Measurements from ENCODE around the gene DMRT3.
"Not testable (repeated sequence)": the region's sequence is repeated elsewhere in the genome, so short reads cannot be mapped to it uniquely, and the experiment has no call there.

The DMRT3 gene

DNA sequence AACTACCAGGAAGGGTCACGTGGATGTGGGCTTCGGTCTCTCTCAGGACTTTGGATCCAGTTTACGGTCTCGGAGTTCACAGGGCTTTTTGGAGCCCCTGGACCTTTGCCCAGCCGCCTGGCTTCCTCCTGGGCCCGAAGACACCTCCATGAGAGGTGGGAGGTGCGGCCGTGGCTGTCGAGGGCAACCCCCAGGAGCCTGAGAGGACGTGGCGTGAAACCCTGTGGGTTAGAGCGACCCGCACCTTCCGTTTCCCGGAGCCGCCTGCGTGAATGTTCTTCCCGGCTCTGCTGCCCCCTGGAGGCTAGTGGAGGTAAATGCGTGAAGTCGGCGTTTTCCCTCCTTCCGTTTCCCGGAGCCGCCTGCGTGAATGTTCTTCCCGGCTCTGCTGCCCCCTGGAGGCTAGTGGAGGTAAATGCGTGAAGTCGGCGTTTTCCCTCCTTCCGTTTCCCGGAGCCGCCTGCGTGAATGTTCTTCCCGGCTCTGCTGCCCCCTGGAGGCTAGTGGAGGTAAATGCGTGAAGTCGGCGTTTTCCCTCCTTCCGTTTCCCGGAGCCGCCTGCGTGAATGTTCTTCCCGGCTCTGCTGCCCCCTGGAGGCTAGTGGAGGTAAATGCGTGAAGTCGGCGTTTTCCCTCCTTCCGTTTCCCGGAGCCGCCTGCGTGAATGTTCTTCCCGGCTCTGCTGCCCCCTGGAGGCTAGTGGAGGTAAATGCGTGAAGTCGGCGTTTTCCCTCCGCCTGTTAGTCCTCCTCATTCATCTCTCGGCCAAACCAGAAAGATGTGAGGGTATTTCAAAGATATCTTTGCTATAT, 22.1 kb downstream of the DMRT3 start:
- in situ Hi-C loops (cut with HindIII; ENCODE audit: low sequenced_read_pairs): not testable (repeated sequence)

- in situ Hi-C loops (cut with HindIII; ENCODE audit: low sequenced_read_pairs): no loop called here
Measured at GRCh38 chr9:1001838-1002237, 25.4 kb downstream of the DMRT3 start.

- in situ Hi-C loops (cut with HindIII; ENCODE audit: low sequenced_read_pairs): no loop called here
Measured at GRCh38 chr9:1002678-1003077, 26.2 kb downstream of the DMRT3 start.

DNA sequence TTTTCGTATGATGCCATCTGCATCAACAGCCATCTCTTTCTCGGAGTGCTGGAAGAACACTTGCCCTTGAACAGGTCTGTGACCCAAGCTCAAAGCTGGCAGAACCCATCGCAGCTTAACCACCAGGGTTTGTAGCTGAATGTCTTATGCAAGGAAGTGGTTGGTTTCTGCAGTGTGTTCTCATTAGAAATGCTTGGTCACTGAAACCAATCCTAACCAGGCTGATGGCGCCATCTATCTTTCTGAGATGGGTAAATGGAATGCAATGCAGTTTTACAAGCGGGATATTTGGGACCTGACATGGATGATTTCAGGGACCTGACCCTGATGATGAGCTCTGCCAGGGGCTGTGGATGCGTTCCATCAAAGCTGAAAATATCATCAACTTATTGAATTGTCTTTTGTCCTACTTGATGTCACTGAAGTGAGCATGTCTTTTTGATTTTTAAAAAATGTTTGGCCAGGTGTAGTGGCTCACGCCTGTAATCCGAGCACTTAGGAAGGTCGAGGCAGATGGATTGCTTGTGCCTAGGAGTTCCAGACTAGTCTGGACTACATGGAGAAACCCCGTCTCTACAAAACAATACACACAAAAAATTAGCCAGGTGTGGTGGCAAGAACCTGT, 28.7 kb downstream of the DMRT3 start:
- in situ Hi-C loops (cut with HindIII; ENCODE audit: low sequenced_read_pairs): no loop called here

DNA sequence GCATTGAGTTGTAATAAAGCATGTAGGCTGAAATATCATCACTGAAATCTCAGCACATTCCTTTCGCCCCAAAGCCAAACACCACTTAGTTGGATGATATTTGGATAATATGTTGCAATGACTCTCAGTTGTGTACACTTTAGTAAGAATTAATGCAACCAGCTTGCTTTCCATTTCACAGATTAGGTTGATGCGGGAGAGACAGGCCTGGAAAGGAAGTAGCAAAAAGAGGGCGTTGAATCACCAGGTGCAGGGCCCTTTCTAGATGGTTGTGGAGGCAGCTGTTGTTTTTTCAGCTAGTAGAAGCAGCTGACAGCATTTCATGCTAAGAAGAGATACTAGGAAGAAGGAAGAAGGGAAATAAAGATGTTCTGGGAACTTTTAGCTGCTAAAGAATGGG, 30.9 kb downstream of the DMRT3 start:
- in situ Hi-C loops (cut with HindIII; ENCODE audit: low sequenced_read_pairs): no loop called here

DNA sequence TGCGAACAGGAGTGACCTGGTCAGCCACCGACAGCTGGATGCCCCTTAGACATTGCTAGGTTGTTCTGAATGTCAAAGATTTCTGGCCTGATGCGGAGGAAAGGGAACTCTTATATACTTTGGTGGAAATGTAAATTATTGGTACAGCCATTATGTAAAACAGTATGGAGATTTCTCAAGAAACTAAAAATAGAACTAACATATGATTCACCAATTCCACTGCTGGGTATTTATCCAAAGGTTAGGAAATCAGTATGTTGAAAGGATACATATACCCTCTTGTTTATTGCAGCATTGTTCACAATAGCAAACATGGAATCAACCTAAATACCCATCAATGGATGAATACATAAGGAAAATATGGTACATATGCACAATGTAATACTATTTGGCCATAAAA, 31.8 kb downstream of the DMRT3 start:
- in situ Hi-C loops (cut with HindIII; ENCODE audit: low sequenced_read_pairs): no loop called here

GRCh38 chr9:1009101-1009707, 32.7 kb downstream of the DMRT3 start:
- in situ Hi-C loops (cut with HindIII; ENCODE audit: low sequenced_read_pairs): no loop called here

DNA sequence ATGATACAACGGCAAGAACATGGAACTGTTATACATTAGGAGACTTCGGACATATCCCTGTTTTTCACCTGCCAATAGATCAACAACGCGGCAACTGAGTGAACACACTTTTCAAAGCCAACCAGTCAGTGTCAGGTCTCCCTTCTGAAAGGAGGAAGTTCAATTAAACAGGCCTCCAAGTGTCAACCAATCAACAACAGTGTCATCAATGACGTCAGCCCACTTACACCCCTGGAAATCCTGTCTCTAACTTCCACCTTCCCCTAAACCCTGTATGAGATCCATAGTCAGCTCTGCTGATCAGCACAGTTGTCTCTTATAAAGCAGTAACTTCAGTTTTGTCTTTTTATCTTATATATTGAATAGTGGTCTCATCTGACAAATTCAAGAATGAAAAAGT, 36.6 kb downstream of the DMRT3 start:
- in situ Hi-C loops (cut with HindIII; ENCODE audit: low sequenced_read_pairs): no loop called here

GRCh38 chr9:1014225-1014624, 37.8 kb downstream of the DMRT3 start:
- in situ Hi-C loops (cut with HindIII; ENCODE audit: low sequenced_read_pairs): no loop called here

DNA sequence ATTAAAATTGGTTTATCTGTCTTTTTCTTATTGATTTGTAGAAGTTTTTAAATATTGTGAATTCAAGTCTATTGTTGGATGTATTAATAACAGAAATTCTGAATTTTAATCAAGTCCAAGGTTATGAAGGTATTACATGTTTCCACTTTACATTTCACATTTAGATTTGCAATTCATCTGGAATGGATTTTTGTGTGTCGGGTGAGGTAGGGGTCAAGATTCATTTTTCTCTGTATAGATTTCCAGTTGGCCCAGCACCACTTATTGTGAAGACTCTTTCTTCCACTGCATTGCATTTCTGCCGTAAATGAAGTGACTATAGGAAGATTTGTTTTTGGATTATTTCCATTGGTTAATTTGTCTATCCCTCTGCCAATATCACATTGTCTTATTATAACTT, 38.2 kb downstream of the DMRT3 start:
- in situ Hi-C loops (cut with HindIII; ENCODE audit: low sequenced_read_pairs): no loop called here

- in situ Hi-C loops (cut with HindIII; ENCODE audit: low sequenced_read_pairs): no loop called here
Measured at GRCh38 chr9:1018121-1018520, 41.7 kb downstream of the DMRT3 start.

GRCh38 chr9:1024112-1024511, 47.7 kb downstream of the DMRT3 start:
- in situ Hi-C loops (cut with HindIII; ENCODE audit: low sequenced_read_pairs): no loop called here

DNA sequence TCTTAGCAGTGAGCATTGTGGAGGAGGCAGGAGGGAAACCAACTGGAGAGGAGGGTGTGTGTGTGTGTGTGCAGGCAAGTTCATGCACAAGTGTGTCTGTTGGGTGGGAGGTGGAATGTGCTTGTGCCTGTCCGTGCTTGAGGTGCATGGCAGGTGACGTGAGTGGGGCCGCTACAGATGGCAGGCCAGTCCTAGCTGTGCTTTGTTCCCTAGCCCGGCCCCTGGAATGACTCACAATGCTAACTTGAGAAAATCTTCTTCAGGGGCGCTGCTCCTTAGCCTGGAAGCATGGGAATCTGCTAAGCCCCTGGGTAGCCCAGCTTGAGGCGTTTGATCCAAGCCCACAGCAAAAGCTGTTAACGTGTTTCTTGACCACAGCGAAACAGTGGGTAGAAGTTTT, 48.7 kb downstream of the DMRT3 start:
- in situ Hi-C loops (cut with HindIII; ENCODE audit: low sequenced_read_pairs): no loop called here

- in situ Hi-C loops (cut with HindIII; ENCODE audit: low sequenced_read_pairs): no loop called here
Measured at GRCh38 chr9:1026219-1026618, 49.8 kb downstream of the DMRT3 start.

- in situ Hi-C loops (cut with HindIII; ENCODE audit: low sequenced_read_pairs): no loop called here
Measured at GRCh38 chr9:1028501-1029190, 52.2 kb downstream of the DMRT3 start.

DNA sequence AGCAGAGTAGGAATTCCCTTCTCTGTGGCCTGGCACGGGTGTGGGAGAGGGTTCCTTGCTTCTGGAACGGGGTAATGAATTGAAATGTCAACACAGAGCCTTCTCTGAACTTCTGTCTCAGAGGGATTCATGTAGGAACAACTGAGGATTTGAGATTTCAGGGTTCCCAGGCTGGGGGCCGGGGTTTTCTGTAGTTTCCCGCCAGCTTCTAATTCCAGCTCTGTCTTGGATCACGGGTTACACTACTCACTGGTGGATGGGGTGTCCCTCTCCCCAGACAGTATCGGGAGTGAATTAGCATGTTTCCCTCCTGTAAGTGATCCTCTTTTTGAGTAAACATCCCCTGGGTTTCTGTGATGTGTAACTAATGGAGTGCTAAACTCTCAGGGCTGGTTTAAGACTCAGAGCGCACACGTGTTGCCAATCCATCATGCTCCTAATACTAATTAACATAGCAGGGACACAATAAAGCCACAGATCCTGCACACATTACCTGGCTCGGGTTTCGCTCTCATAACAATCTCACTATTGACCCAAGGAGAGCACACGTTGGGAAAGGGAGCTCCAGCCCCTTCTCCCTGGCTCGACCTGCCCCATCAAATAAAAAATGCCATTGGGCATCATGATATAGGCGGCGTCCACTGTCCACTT, 55.6 kb downstream of the DMRT3 start:
- in situ Hi-C loops (cut with HindIII; ENCODE audit: low sequenced_read_pairs): no loop called here

DNA sequence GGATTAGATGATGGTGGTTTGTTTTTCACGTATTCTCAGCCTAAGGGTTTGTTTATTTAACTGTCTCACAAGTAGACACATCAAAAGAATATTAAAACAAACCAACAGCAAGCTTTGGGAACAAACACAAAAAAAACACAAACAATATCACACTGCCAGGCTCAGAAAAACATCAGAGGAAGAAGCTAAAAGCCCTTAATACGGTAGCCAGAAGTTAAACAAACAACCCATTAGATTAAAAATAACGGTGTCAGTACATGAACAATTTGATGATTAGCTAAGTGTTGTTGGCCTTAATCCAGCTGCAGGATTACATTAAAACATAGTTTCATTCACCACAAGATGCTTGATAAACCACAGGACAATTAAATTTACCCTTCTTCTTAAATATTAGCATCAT, 57.8 kb downstream of the DMRT3 start:
- in situ Hi-C loops (cut with HindIII; ENCODE audit: low sequenced_read_pairs): no loop called here

DNA sequence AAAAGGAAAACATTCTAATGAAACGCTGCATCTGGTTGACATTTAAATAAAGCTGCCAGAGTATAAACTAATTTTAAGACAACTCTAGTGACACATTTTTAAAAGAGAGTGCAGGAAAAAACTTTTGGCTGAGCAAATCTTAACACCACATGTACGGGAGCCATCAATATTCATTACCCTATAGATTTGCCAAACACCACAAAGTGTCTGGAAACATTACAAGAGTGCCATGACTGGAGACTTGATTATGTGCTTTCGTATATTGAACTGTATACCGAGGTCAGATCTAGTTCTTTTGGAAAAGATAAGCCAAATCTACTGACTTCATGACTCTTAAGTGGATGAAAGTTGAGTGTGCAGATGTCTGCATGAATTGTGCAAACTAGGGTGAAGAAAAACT, 63.1 kb downstream of the DMRT3 start:
- in situ Hi-C loops (cut with HindIII; ENCODE audit: low sequenced_read_pairs): no loop called here
